Neutrophil (primary cell): Measurements from ENCODE around the gene EXOC2.

Experiments used
- H3K27ac ChIP-seq: fragments of 200-600 bp; sonication (generic); 2 replicates; pipeline ENCODE4 v1.5.1; 2016; ENCODE audit warnings: mild to moderate bottlenecking, moderate library complexity
- H3K27me3 ChIP-seq: fragments of 200-600 bp; sonication (generic); 2 replicates; pipeline ENCODE4 v1.6.0; 2016; ENCODE audit warnings: mild to moderate bottlenecking
- H3K36me3 ChIP-seq: fragments of 200-600 bp; sonication (generic); 2 replicates; pipeline ENCODE4 v1.5.1; 2017
- H3K4me1 ChIP-seq, 2 experiments: fragments of 200-600 bp in 1 of 2; sonication (generic) in 1 of 2; 1 replicate in 1 of 2; 2 replicates in 1 of 2; pipeline versions ENCODE4 v1.5.1 to v1.6.1; 2013 to 2016; ENCODE audit warnings: low read depth in 1 of 2, low read length in 1 of 2, mild to moderate bottlenecking in 1 of 2, moderate library complexity in 1 of 2; ENCODE audit not compliant: control insufficient read depth in 1 of 2, insufficient read depth in 1 of 2
- H3K4me3 ChIP-seq, 2 experiments: fragments of 200-600 bp in 1 of 2; sonication (generic) in 1 of 2; 1 replicate in 1 of 2; 2 replicates in 1 of 2; pipeline ENCODE4 v1.5.1; 2013 to 2016; ENCODE audit warnings: low read depth in 1 of 2, low read length in 1 of 2, mild to moderate bottlenecking in 1 of 2, moderate library complexity in 1 of 2
- H3K9me3 ChIP-seq: fragments of 200-600 bp; sonication (generic); 2 replicates; pipeline ENCODE4 v1.5.1; 2016
- CTCF ChIP-seq: fragments of 200-600 bp; sonication (generic); IDR thresholded peaks from 2 replicates; pipeline ENCODE4 v1.5.1; 2016; ENCODE audit warnings: antibody characterized with exemption

The EXOC2 gene

GRCh38 chr6:678520-678919, 14.4 kb downstream of the EXOC2 start:
- Histone ChIP-seq H3K27me3 (no peaks in the 10 kb centered on the region), H3K27ac (no peak overlapping the region), H3K9me3 (no peaks in the 10 kb centered on the region), H3K36me3 (no peaks in the 10 kb centered on the region), H3K4me3 (no peak overlapping the region), H3K4me1 (no peaks in the 10 kb centered on the region)
- no peak for TF ChIP-seq CTCF

DNA sequence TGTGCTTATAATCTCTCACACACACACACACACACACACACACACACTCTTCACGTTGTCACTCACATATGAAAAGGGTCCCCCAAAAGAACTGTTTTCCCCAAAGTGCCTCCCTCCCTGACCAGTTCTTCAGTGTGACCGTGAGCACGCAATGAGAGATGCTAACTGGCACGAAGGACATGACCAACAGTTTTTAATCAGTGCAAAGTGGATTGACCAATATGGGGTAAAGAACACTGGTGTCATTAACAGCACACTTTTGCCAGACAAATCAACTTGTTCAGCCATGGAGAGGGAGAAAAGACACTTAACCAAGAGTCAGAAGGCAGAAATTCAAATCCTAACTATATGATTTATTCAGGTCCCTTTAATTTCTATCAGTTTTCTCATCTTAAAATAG, 15.0 kb downstream of the EXOC2 start:
- H3K4me1 ChIP-seq, result no peaks in the 10 kb centered on the region
- no peaks in the 10 kb centered on the region for H3K36me3 ChIP-seq
- H3K27me3 ChIP-seq, result no peaks in the 10 kb centered on the region
- no peak for TF ChIP-seq CTCF
- H3K27ac ChIP-seq, result no peak overlapping the region
- no peaks in the 10 kb centered on the region for H3K9me3 ChIP-seq
- H3K4me3 ChIP-seq, result no peak overlapping the region

DNA sequence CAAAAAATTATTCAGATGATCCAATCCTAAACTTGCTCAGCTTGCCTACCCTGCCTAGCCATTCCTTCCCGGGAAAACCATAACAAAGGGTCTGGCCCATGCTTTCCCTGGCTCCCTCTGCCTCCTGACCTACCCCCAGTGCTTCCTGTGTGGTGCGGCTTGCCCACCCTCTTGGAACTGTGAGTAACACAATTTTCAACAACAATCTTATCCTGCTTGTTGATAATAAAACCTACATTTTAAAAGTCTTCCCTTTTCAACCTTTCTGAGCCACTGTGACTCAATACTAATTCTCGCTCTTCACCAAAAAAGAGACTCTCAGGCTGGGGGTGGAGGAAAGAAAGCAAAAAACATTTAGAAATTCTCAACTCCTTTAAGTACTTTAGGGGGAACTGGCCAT, 18.0 kb downstream of the EXOC2 start:
- no peak for TF ChIP-seq CTCF

DNA sequence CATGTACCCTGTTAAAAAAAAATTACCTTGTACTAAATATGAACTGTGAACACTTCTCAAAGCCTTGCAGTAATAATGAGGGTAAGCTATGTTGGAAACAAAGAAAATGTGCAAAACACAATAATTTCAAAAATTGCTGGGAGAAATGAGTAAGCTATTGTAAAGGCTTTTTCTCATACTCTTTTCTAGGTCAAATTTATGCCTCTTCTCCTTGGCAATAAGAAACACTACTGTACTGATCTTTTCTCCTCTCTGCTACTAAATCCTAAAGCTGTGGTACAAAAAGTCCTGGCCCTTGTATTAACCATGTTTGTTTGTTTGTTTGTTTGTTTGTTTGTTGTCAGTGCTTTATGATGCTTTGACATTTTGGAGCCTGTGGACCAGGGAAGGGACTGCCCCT, 18.5 kb downstream of the EXOC2 start:
- no peak overlapping the region for H3K27ac ChIP-seq
- H3K36me3 ChIP-seq, result no peaks in the 10 kb centered on the region
- TF ChIP-seq CTCF, result no peak
- no peaks in the 10 kb centered on the region for H3K9me3 ChIP-seq
- no peak overlapping the region for H3K4me3 ChIP-seq
- H3K4me1 ChIP-seq, result no peaks in the 10 kb centered on the region
- no peaks in the 10 kb centered on the region for H3K27me3 ChIP-seq

More for the DNA sequence above, 18.0 kb downstream of the EXOC2 start:
- H3K4me3 ChIP-seq, result no peak overlapping the region
- H3K27ac ChIP-seq, result no peak overlapping the region
- H3K9me3 ChIP-seq, result no peaks in the 10 kb centered on the region
- no peaks in the 10 kb centered on the region for H3K4me1 ChIP-seq
- H3K36me3 ChIP-seq, result no peaks in the 10 kb centered on the region
- no peaks in the 10 kb centered on the region for H3K27me3 ChIP-seq

- no peaks in the 10 kb centered on the region for H3K27me3 ChIP-seq
- H3K36me3 ChIP-seq, result no peaks in the 10 kb centered on the region
- H3K4me3 ChIP-seq, result no peak overlapping the region
- no peak overlapping the region for H3K27ac ChIP-seq
- no peaks in the 10 kb centered on the region for H3K4me1 ChIP-seq
- no peak for TF ChIP-seq CTCF
- H3K9me3 ChIP-seq, result no peaks in the 10 kb centered on the region
Measured at GRCh38 chr6:667253-667927, 25.5 kb downstream of the EXOC2 start.
